Measurements from ENCODE around the gene TREML1.

- TF ChIP-seq EP300 (IDR thresholded peaks at IDR 0.05) (no peak), CTCF (IDR thresholded peaks at IDR 0.05) (no peak), POLR2A (IDR thresholded peaks at IDR 0.05) (no peak)
These were observed 27.4 kb upstream of the TREML1 start for GRCh38 chr6:41181566-41181965.
